Upper lobe of right lung (tissue), 1 donor: ENCODE measurements around the gene ADCY6. TPM values are rescaled to one million over a fixed set of nuclear protein-coding genes. Genes with fewer than 3 reads are reported as not detected.

Experiments
- ATAC-seq: fragments of 200-7000 bp; cut with Tn5 transposase; one replicate; pipeline ENCODE4 v1.9.1; 2020; ENCODE audit warnings: mild to moderate bottlenecking, moderate library complexity
- DNase-seq: peaks from one replicate; pipeline ENCODE4 v3.0.0-alpha.2; 2020
- H3K27ac ChIP-seq: fragments of 200-600 bp; one replicate; pipeline ENCODE4 v1.8.0; 2022
- H3K27me3 ChIP-seq: fragments of 200-600 bp; one replicate; pipeline ENCODE4 v1.8.0; 2022; ENCODE audit warnings: mild to moderate bottlenecking
- H3K36me3 ChIP-seq: fragments of 200-600 bp; one replicate; pipeline ENCODE4 v1.8.0; 2022
- H3K4me1 ChIP-seq: fragments of 200-600 bp; one replicate; pipeline ENCODE4 v1.8.0; 2022
- H3K4me3 ChIP-seq: fragments of 200-600 bp; one replicate; pipeline ENCODE4 v1.8.0; 2022; ENCODE audit warnings: mild to moderate bottlenecking
- H3K9me3 ChIP-seq: fragments of 200-600 bp; one replicate; pipeline ENCODE4 v1.8.0; 2022
- CTCF ChIP-seq: fragments of 200-600 bp; IDR thresholded peaks from one replicate; pipeline ENCODE4 v1.8.0; 2022; ENCODE audit warnings: antibody characterized with exemption
- intact Hi-C: fragments of 100-400 bp; cut with DNase I; formaldehyde crosslinking; loops from one replicate; pipeline ENCODE4 v1.11.0; 2022
- total RNA-seq: library from RNA; stranded (reverse); fragmentation: NEBNext Ultra II Directional; extraction: Animal tissue kit (Norgen Biotek cat#: 25700); gene quantifications from one replicate; pipeline ENCODE4 v1.2.1, GENCODE V29; 2021
- donor health status: DM: no; HTN: yes; CAD: no; lungs with severe emphysema.

The ADCY6 gene
- total RNA-seq, 1 donor from 2014 or later, result 42.9 TPM

GRCh38 chr12:48828293-48828692 is 39.4 kb upstream of the ADCY6 start:
- ATAC-seq (no peak), DNase-seq (no peak)
- Histone ChIP-seq H3K4me3 (no peak overlapping the region), H3K4me1 (no peaks in the 10 kb centered on the region), H3K27me3 (no peaks in the 10 kb centered on the region), H3K9me3 (no peaks in the 10 kb centered on the region), H3K27ac (no peak overlapping the region), H3K36me3 (peaks cover 66% of the 10 kb centered on the region)
- intact Hi-C loops, result no loop called here
- no peak for TF ChIP-seq CTCF

GRCh38 chr12:48827513-48828096 is 38.7 kb upstream of the ADCY6 start:
- H3K4me3 ChIP-seq, result no peak overlapping the region
- H3K4me1 ChIP-seq, result no peaks in the 10 kb centered on the region
- H3K9me3 ChIP-seq, result no peaks in the 10 kb centered on the region
- TF ChIP-seq CTCF, result no peak
- H3K36me3 ChIP-seq, result peaks cover 59% of the 10 kb centered on the region
- H3K27me3 ChIP-seq, result no peaks in the 10 kb centered on the region
- DNase-seq, result no peak
- intact Hi-C loops, result no loop called here
- H3K27ac ChIP-seq, result no peak overlapping the region
- ATAC-seq, result no peak

GRCh38 chr12:48827026-48827425 is 38.1 kb upstream of the ADCY6 start:
- H3K4me1 ChIP-seq, result no peaks in the 10 kb centered on the region
- peaks cover 54% of the 10 kb centered on the region for H3K36me3 ChIP-seq
- no peak overlapping the region for H3K27ac ChIP-seq
- H3K9me3 ChIP-seq, result no peaks in the 10 kb centered on the region
- no peak overlapping the region for H3K4me3 ChIP-seq
- DNase-seq (no peak), ATAC-seq (no peak)
- intact Hi-C loops, result no loop called here
- TF ChIP-seq CTCF, result no peak
- H3K27me3 ChIP-seq, result no peaks in the 10 kb centered on the region

- no peaks in the 10 kb centered on the region for H3K9me3 ChIP-seq
- no peak for TF ChIP-seq CTCF
- no peak for ATAC-seq
- no peak for DNase-seq
- no peak overlapping the region for H3K4me3 ChIP-seq
- H3K36me3 ChIP-seq, result peaks cover 47% of the 10 kb centered on the region
- intact Hi-C loops, result no loop called here
- no peaks in the 10 kb centered on the region for H3K27me3 ChIP-seq
- H3K27ac ChIP-seq, result no peak overlapping the region
- H3K4me1 ChIP-seq, result no peaks in the 10 kb centered on the region
Measured at GRCh38 chr12:48826209-48826855, 37.4 kb upstream of the ADCY6 start.

GRCh38 chr12:48824905-48825304 is 36.0 kb upstream of the ADCY6 start:
- H3K4me1 ChIP-seq, result no peaks in the 10 kb centered on the region
- H3K27ac ChIP-seq, result no peak overlapping the region
- ATAC-seq (no peak), DNase-seq (no peak)
- TF ChIP-seq CTCF, result no peak
- H3K4me3 ChIP-seq, result no peak overlapping the region
- H3K27me3 ChIP-seq, result no peaks in the 10 kb centered on the region
- peaks cover 32% of the 10 kb centered on the region for H3K36me3 ChIP-seq
- no peaks in the 10 kb centered on the region for H3K9me3 ChIP-seq
- intact Hi-C loops, result no loop called here
